GM10266 (cell line): ENCODE results near the gene TTC39B.

ENCODE experiments used
- DNase-seq: peaks from one replicate; pipeline ENCODE4 v3.0.0; 2012; ENCODE audit errors: extremely low spot score
- CTCF ChIP-seq: IDR thresholded peaks from 2 replicates; pipeline ENCODE4 v1.5.1; 2012; ENCODE audit warnings: mild to moderate bottlenecking, low read depth; ENCODE audit not compliant: control insufficient read depth, insufficient read depth; ENCODE audit errors: missing control alignments

Gene TTC39B

DNA sequence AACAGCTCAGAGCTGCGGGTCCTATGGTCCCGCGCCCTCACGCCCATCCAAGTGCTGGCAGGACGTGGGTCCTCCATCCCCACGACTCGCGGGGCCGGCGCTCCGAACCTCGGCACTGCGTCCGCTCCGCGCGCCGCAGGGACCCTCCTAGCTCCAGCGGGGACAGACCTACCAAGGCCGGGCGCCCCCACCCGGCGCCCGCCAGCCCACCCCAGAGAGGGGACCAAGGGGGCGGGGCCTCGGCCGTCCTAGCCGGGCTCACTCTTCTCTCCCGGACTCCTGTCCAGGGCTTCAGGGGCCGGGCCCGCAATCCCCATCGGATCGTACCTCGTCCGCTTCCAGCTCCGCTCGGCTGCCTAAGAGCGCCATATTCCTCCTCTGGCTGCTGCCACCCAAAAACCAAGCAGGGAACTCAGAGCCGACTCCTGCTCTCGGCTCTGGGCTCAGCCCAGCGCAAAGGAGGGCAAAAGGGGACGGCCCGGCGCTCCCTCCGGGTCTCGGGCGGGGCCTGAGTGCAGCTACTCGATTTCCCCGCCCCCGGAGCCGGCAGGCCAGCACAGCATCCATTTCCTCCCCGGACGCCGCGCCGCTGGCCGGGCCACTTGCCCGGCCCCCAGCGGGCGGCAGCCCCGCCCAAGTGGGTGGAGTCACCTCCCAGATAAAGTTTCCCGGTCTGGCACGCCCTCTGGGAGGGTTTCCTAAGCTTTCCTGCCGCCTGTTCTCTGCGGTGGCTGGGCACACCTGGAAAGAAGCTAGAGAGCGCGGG lies at the start of gene TTC39B:
TSS of gene TTC39B (minus strand) at position 460 of the 766 bp plus-strand sequence. CDS start at position 369, 91 bp downstream.
- peak; percentile 91 for DNase-seq
- TF ChIP-seq CTCF = no peak

DNA sequence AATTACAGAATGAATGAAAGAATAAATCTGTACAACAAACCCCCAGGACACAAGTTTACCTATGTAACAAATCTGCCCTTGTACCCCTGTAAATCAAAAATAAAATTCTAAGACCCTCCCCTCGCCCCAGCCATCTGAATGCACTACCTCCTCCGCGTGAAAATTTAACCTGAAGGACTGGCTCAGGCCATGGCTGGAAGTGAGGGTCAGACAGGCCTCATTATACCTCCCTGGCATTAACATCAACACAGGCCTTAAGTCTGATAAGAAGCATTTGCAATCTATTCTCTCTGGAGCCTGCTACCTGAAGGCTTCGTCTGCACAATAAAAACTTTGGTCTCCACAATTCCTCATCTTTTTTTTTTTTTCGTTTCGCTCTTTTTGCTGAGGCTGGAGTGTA lies 48.7 kb upstream of the TTC39B start:
- no peak for DNase-seq
- no peak for TF ChIP-seq CTCF

DNA sequence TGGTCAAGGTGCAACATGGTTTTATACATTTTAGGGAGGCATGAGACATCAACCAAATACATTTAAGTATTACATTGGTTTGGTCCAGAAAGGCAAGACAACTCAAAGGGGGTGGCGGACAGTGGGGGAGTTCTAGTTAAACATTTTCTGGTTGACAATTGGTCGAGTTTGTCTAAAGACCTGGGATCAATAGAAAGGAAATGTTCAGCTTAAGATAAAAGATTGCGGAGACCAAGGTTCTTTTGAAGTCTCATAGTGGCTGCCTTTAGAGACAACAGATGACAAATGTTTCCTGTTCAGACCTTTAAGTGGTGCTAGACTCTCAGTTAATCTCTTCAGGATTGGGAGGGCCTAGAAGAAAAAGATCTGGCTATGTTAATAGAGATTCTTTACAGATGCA lies 47.7 kb upstream of the TTC39B start:
- no peak for TF ChIP-seq CTCF
- DNase-seq = no peak

- no peak for DNase-seq
- no peak for TF ChIP-seq CTCF
These were observed 46.9 kb upstream of the TTC39B start for GRCh38 chr9:15353892-15354291.

DNA sequence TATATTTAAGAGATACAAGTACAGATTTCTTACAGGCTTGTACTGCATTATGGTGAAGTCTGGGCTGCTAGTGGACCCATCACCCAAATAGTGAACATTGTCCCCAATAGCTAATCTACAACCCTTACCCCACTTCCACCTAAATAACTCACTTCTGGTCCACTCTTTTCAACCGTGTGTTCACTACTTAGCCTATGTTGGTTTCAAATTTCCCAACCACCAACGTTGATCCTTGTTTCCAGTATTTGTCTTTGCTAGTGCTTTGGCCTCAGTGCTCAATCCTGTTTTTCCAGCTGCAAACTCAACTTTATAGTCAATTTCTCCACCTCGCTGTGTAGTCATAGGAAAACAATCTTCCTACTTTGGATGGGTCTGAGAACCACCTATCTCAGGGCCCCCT lies 45.3 kb upstream of the TTC39B start:
- no peak for DNase-seq

GRCh38 chr9:15349892-15350761 lies 43.1 kb upstream of the TTC39B start:
- TF ChIP-seq CTCF = no peak
- no peak for DNase-seq

More for the DNA sequence above, 45.3 kb upstream of the TTC39B start:
- TF ChIP-seq CTCF = no peak

DNA sequence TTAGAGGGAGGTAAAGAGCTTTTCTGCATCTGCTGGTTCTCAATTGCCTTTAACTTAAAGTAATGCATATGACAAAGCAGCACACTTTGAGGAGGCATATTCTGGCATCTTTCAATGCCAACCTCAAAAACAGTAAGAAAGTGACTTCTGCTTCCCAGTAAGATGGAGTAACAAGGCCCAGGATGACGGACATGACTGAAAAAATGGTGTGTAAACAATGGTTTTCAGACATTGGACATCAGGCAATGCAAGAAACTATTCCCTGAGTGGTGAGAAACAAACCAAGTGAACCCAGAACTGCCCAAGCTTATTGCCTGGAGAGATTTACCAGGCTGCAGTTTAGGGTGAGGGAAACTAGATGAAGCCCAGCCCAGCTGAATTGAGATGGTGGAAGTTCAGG lies 39.8 kb upstream of the TTC39B start:
- no peak for DNase-seq
- TF ChIP-seq CTCF = no peak
